ENCODE measurements around the gene IL31RA. TPM values are rescaled to one million over a fixed set of nuclear protein-coding genes. Genes with fewer than 3 reads are reported as not detected.

IL31RA gene
- total RNA-seq, 5 donors from 2014 or later (not counting 1 experiment from before 2014, with no cell fraction given) = not detected

- POLR2A ChIA-PET = no interaction called here
- peaks cover 27 to 30% (median 27%) of the 10 kb centered on the region in 3 donors for H3K4me1 Mint-ChIP-seq
- no peaks in the 10 kb centered on the region for H3K36me3 Mint-ChIP-seq
- 48% methylated on average over 4 of the region's 5 CpGs for WGBS (ENCODE audit: insufficient coverage)
- H3K4me3 Mint-ChIP-seq = peak overlapping the region in 1 of 3 donors; percentile 60
- Histone ChIP-seq H3K36me3 (ENCODE audit: control insufficient read depth in 2 of 2, extremely low read depth in 1 of 2, insufficient read depth in 1 of 2, low read length in 1 of 2) (no peaks in the 10 kb centered on the region), H3K27me3 (replicated peaks in 1 of 2; ENCODE audit: control insufficient read depth in 2 of 2, extremely low read depth in 1 of 2, insufficient read depth in 2 of 2, low read length in 1 of 2) (no peaks in the 10 kb centered on the region), H3K4me1 (ENCODE audit: control insufficient read depth in 1 of 2, extremely low read depth in 1 of 2, insufficient read depth in 2 of 2, low read length in 2 of 2) (peaks cover 13 to 21% of the 10 kb centered on the region in 2 experiments), H3K9me3 (no peaks in the 10 kb centered on the region), H3K4me3 (ENCODE audit: control insufficient read depth in 1 of 2, extremely low read depth in 1 of 2, low read length in 1 of 2) (no peak overlapping the region), H3K27ac (ENCODE audit: low read length) (no peak overlapping the region)
- peak overlapping the region in 1 of 2 donors; percentile 59 for H3K27ac Mint-ChIP-seq
- DNase-seq = peak in 4 of 35 experiments; percentile 1 to 18 (median 4)
- ATAC-seq (replicated peaks in 1 of 4) = peak in 3 of 4 experiments; percentile 58 to 62 (median 59)
- peaks cover 2 to 4% of the 10 kb centered on the region in 2 donors for H3K27me3 Mint-ChIP-seq
- CTCF ChIA-PET = no interaction called here
- no peaks in the 10 kb centered on the region for H3K9me3 Mint-ChIP-seq
These were observed 4.4 kb downstream of the IL31RA start for GRCh38 chr5:55855509-55855908.

GRCh38 chr5:55856516-55857246 lies 5.5 kb downstream of the IL31RA start:
- Histone ChIP-seq H3K36me3 (ENCODE audit: control insufficient read depth in 2 of 2, extremely low read depth in 1 of 2, insufficient read depth in 1 of 2, low read length in 1 of 2) (no peaks in the 10 kb centered on the region), H3K9me3 (no peaks in the 10 kb centered on the region), H3K4me3 (ENCODE audit: control insufficient read depth in 1 of 2, extremely low read depth in 1 of 2, low read length in 1 of 2) (no peak overlapping the region), H3K27me3 (replicated peaks in 1 of 2; ENCODE audit: control insufficient read depth in 2 of 2, extremely low read depth in 1 of 2, insufficient read depth in 2 of 2, low read length in 1 of 2) (no peaks in the 10 kb centered on the region), H3K27ac (ENCODE audit: low read length) (peak overlapping the region; percentile 25), H3K4me1 (ENCODE audit: control insufficient read depth in 1 of 2, extremely low read depth in 1 of 2, insufficient read depth in 2 of 2, low read length in 2 of 2) (peaks cover 13 to 21% of the 10 kb centered on the region in 2 experiments)
- 0% methylated on average over 1 of the region's 5 CpGs for WGBS (ENCODE audit: insufficient coverage)
- CTCF ChIA-PET = no interaction called here
- Mint-ChIP-seq H3K4me3 (peak overlapping the region in 1 of 3 donors; percentile 60), H3K9me3 (peaks cover 0 to 3% (median 0%) of the 10 kb centered on the region in 3 donors), H3K4me1 (peaks cover 27 to 30% (median 27%) of the 10 kb centered on the region in 3 donors), H3K27me3 (peaks cover 0 to 2% of the 10 kb centered on the region in 2 donors), H3K36me3 (no peaks in the 10 kb centered on the region), H3K27ac (peak overlapping the region; percentile 44 to 59)
- DNase-seq (peak in 3 of 35 experiments; percentile 3 to 49 (median 14)), ATAC-seq (replicated peaks in 1 of 4) (peak; percentile 66 to 89 (median 80))
- POLR2A ChIA-PET = no interaction called here

- DNase-seq = no peak
- Mint-ChIP-seq H3K27me3 (no peaks in the 10 kb centered on the region), H3K9me3 (peaks cover 0 to 4% (median 0%) of the 10 kb centered on the region in 3 donors), H3K4me1 (peaks cover 27 to 30% (median 27%) of the 10 kb centered on the region in 3 donors), H3K27ac (no peak overlapping the region), H3K36me3 (no peaks in the 10 kb centered on the region), H3K4me3 (peak overlapping the region in 1 of 3 donors; percentile 60)
- ATAC-seq (replicated peaks in 1 of 4) = no peak
- Histone ChIP-seq H3K4me3 (ENCODE audit: control insufficient read depth in 1 of 2, extremely low read depth in 1 of 2, low read length in 1 of 2) (no peak overlapping the region), H3K4me1 (ENCODE audit: control insufficient read depth in 1 of 2, extremely low read depth in 1 of 2, insufficient read depth in 2 of 2, low read length in 2 of 2) (peaks cover 13 to 21% of the 10 kb centered on the region in 2 experiments), H3K27me3 (replicated peaks in 1 of 2; ENCODE audit: control insufficient read depth in 2 of 2, extremely low read depth in 1 of 2, insufficient read depth in 2 of 2, low read length in 1 of 2) (no peaks in the 10 kb centered on the region), H3K9me3 (no peaks in the 10 kb centered on the region), H3K27ac (ENCODE audit: low read length) (no peak overlapping the region), H3K36me3 (ENCODE audit: control insufficient read depth in 2 of 2, extremely low read depth in 1 of 2, insufficient read depth in 1 of 2, low read length in 1 of 2) (no peaks in the 10 kb centered on the region)
- WGBS (ENCODE audit: insufficient coverage) = no CpG with 5 or more reads among the region's 4 CpGs
- CTCF ChIA-PET = no interaction called here
- POLR2A ChIA-PET = no interaction called here
These were observed 6.1 kb downstream of the IL31RA start for GRCh38 chr5:55857247-55857640.

GRCh38 chr5:55858104-55858503 lies 6.9 kb downstream of the IL31RA start:
- POLR2A ChIA-PET = no interaction called here
- peaks cover 13 to 21% of the 10 kb centered on the region in 2 experiments for H3K4me1 ChIP-seq (ENCODE audit: control insufficient read depth in 1 of 2, extremely low read depth in 1 of 2, insufficient read depth in 2 of 2, low read length in 2 of 2)
- no peak overlapping the region for H3K4me3 ChIP-seq (ENCODE audit: control insufficient read depth in 1 of 2, extremely low read depth in 1 of 2, low read length in 1 of 2)
- no peaks in the 10 kb centered on the region for H3K36me3 ChIP-seq (ENCODE audit: control insufficient read depth in 2 of 2, extremely low read depth in 1 of 2, insufficient read depth in 1 of 2, low read length in 1 of 2)
- H3K27ac ChIP-seq (ENCODE audit: low read length) = no peak overlapping the region
- CTCF ChIA-PET = no interaction called here
- no CpG with 5 or more reads among the region's 2 CpGs for WGBS (ENCODE audit: insufficient coverage)
- Mint-ChIP-seq H3K4me3 (no peak overlapping the region), H3K27ac (no peak overlapping the region), H3K9me3 (peaks cover 0 to 4% (median 0%) of the 10 kb centered on the region in 3 donors), H3K36me3 (no peaks in the 10 kb centered on the region), H3K27me3 (no peaks in the 10 kb centered on the region), H3K4me1 (peaks cover 27 to 30% (median 27%) of the 10 kb centered on the region in 3 donors)
- no peak for DNase-seq
- H3K27me3 ChIP-seq (replicated peaks in 1 of 2; ENCODE audit: control insufficient read depth in 2 of 2, extremely low read depth in 1 of 2, insufficient read depth in 2 of 2, low read length in 1 of 2) = no peaks in the 10 kb centered on the region
- ATAC-seq (replicated peaks in 1 of 4) = no peak
- H3K9me3 ChIP-seq = no peaks in the 10 kb centered on the region

- ATAC-seq (replicated peaks in 1 of 4) (no peak), DNase-seq (no peak)
- H3K4me3 Mint-ChIP-seq = no peak overlapping the region
- ChIA-PET CTCF (no interaction called here), POLR2A (interaction anchor here in 1 of 2 donors (0.6 kb wide), 1 partner anchor 10 kb away, joined by 3 read pairs; no protein-coding TSS in a partner anchor)
- H3K9me3 Mint-ChIP-seq = peaks cover 0 to 4% (median 0%) of the 10 kb centered on the region in 3 donors
- Histone ChIP-seq H3K27ac (ENCODE audit: low read length) (no peak overlapping the region), H3K36me3 (ENCODE audit: control insufficient read depth in 2 of 2, extremely low read depth in 1 of 2, insufficient read depth in 1 of 2, low read length in 1 of 2) (no peaks in the 10 kb centered on the region), H3K4me3 (ENCODE audit: control insufficient read depth in 1 of 2, extremely low read depth in 1 of 2, low read length in 1 of 2) (no peak overlapping the region), H3K4me1 (ENCODE audit: control insufficient read depth in 1 of 2, extremely low read depth in 1 of 2, insufficient read depth in 2 of 2, low read length in 2 of 2) (peaks cover 15 to 18% of the 10 kb centered on the region in 2 experiments), H3K27me3 (replicated peaks in 1 of 2; ENCODE audit: control insufficient read depth in 2 of 2, extremely low read depth in 1 of 2, insufficient read depth in 2 of 2, low read length in 1 of 2) (no peaks in the 10 kb centered on the region), H3K9me3 (no peaks in the 10 kb centered on the region)
- no peak overlapping the region for H3K27ac Mint-ChIP-seq
- H3K27me3 Mint-ChIP-seq = no peaks in the 10 kb centered on the region
- H3K4me1 Mint-ChIP-seq = peaks cover 25 to 29% (median 25%) of the 10 kb centered on the region in 3 donors
- no CpG with 5 or more reads among the region's 3 CpGs for WGBS (ENCODE audit: insufficient coverage)
- no peaks in the 10 kb centered on the region for H3K36me3 Mint-ChIP-seq
These were observed 9.1 kb downstream of the IL31RA start for GRCh38 chr5:55860288-55860687.

- Mint-ChIP-seq H3K4me1 (peaks cover 21 to 28% (median 21%) of the 10 kb centered on the region in 3 donors), H3K27ac (no peak overlapping the region), H3K36me3 (no peaks in the 10 kb centered on the region), H3K4me3 (no peak overlapping the region), H3K27me3 (no peaks in the 10 kb centered on the region), H3K9me3 (peaks cover 0 to 4% (median 0%) of the 10 kb centered on the region in 3 donors)
- CTCF ChIA-PET = no interaction called here
- POLR2A ChIA-PET = interaction anchor here in 1 of 2 donors (0.6 kb wide), 1 partner anchor 11 kb away, joined by 3 read pairs; no protein-coding TSS in a partner anchor
- no peaks in the 10 kb centered on the region for H3K27me3 ChIP-seq (replicated peaks in 1 of 2; ENCODE audit: control insufficient read depth in 2 of 2, extremely low read depth in 1 of 2, insufficient read depth in 2 of 2, low read length in 1 of 2)
- DNase-seq (no peak), ATAC-seq (replicated peaks in 1 of 4) (no peak)
- peaks cover 14 to 20% of the 10 kb centered on the region in 2 experiments for H3K4me1 ChIP-seq (ENCODE audit: control insufficient read depth in 1 of 2, extremely low read depth in 1 of 2, insufficient read depth in 2 of 2, low read length in 2 of 2)
- H3K4me3 ChIP-seq (ENCODE audit: control insufficient read depth in 1 of 2, extremely low read depth in 1 of 2, low read length in 1 of 2) = no peak overlapping the region
- 59% methylated on average over 3 of the region's 4 CpGs for WGBS (ENCODE audit: insufficient coverage)
- no peaks in the 10 kb centered on the region for H3K36me3 ChIP-seq (ENCODE audit: control insufficient read depth in 2 of 2, extremely low read depth in 1 of 2, insufficient read depth in 1 of 2, low read length in 1 of 2)
- H3K27ac ChIP-seq (ENCODE audit: low read length) = no peak overlapping the region
- H3K9me3 ChIP-seq = no peaks in the 10 kb centered on the region
These were observed 9.6 kb downstream of the IL31RA start for GRCh38 chr5:55860709-55861108.

All from T-cell (primary cell).